ENCODE measurements around the gene DMAP1. TPM values are rescaled to one million over a fixed set of nuclear protein-coding genes. Genes with fewer than 3 reads are reported as not detected.

The DMAP1 gene
- total RNA-seq, 4 donors from 2014 or later, result 43.9 to 68.8 (median 48.3) TPM

- WGBS, 2 donors, result 82 to 91% methylated on average over 4 of the region's 4 CpGs
- TF ChIP-seq POLR2A (IDR thresholded peaks at IDR 0.05), result no peak
- no peak for TF ChIP-seq CTCF (IDR thresholded peaks at IDR 0.05)
- intact Hi-C loops (cut with DNase I), result no loop called here
- H3K9me3 ChIP-seq, result no peaks in the 10 kb centered on the region
- H3K36me3 ChIP-seq, result no peaks in the 10 kb centered on the region
- H3K27ac ChIP-seq, result no peak overlapping the region
- DNase-seq, result no peak
- H3K27me3 ChIP-seq, result no peaks in the 10 kb centered on the region
- no peak overlapping the region for H3K4me3 ChIP-seq (replicated peaks in 1 of 3)
- H3K4me1 ChIP-seq, result no peaks in the 10 kb centered on the region
These were observed 47.5 kb downstream of the DMAP1 start for GRCh38 chr1:44260792-44261170.

GRCh38 chr1:44261171-44261817 is 48.0 kb downstream of the DMAP1 start:
- H3K4me3 ChIP-seq (replicated peaks in 1 of 3), result no peak overlapping the region
- H3K27ac ChIP-seq, result no peak overlapping the region
- H3K27me3 ChIP-seq, result no peaks in the 10 kb centered on the region
- H3K9me3 ChIP-seq, result no peaks in the 10 kb centered on the region
- no peaks in the 10 kb centered on the region for H3K36me3 ChIP-seq
- TF ChIP-seq CTCF (IDR thresholded peaks at IDR 0.05), result no peak
- no peak for TF ChIP-seq POLR2A (IDR thresholded peaks at IDR 0.05)
- WGBS, 2 donors, result 92 to 94% methylated on average over 27 of the region's 27 CpGs
- intact Hi-C loops (cut with DNase I), result no loop called here
- H3K4me1 ChIP-seq, result no peaks in the 10 kb centered on the region
- no peak for DNase-seq

- 87 to 88% methylated on average over 5 of the region's 5 CpGs for WGBS, 2 donors
- Histone ChIP-seq H3K27me3 (no peaks in the 10 kb centered on the region), H3K4me1 (no peaks in the 10 kb centered on the region), H3K9me3 (no peaks in the 10 kb centered on the region), H3K36me3 (no peaks in the 10 kb centered on the region), H3K27ac (no peak overlapping the region), H3K4me3 (replicated peaks in 1 of 3) (no peak overlapping the region)
- intact Hi-C loops (cut with DNase I), result no loop called here
- TF ChIP-seq CTCF (IDR thresholded peaks at IDR 0.05) (no peak), POLR2A (IDR thresholded peaks at IDR 0.05) (no peak)
- no peak for DNase-seq
These were observed 48.7 kb downstream of the DMAP1 start for GRCh38 chr1:44261962-44262361.

GRCh38 chr1:44262414-44262813 is 49.1 kb downstream of the DMAP1 start:
- no peak for DNase-seq
- Histone ChIP-seq H3K4me3 (replicated peaks in 1 of 3) (no peak overlapping the region), H3K36me3 (no peaks in the 10 kb centered on the region), H3K27me3 (no peaks in the 10 kb centered on the region), H3K9me3 (no peaks in the 10 kb centered on the region), H3K4me1 (no peaks in the 10 kb centered on the region), H3K27ac (no peak overlapping the region)
- intact Hi-C loops (cut with DNase I), result no loop called here
- WGBS, 2 donors, result 96 to 98% methylated on average over 6 of the region's 6 CpGs
- TF ChIP-seq CTCF (IDR thresholded peaks at IDR 0.05), result no peak
- TF ChIP-seq POLR2A (IDR thresholded peaks at IDR 0.05), result no peak

- no peaks in the 10 kb centered on the region for H3K27me3 ChIP-seq
- H3K4me3 ChIP-seq (replicated peaks in 1 of 3), result no peak overlapping the region
- no peaks in the 10 kb centered on the region for H3K4me1 ChIP-seq
- WGBS, 2 donors, result 95 to 96% methylated on average over 4 of the region's 4 CpGs
- DNase-seq, result no peak
- H3K36me3 ChIP-seq, result no peaks in the 10 kb centered on the region
- H3K27ac ChIP-seq, result no peak overlapping the region
- no peaks in the 10 kb centered on the region for H3K9me3 ChIP-seq
- TF ChIP-seq CTCF (IDR thresholded peaks at IDR 0.05) (no peak), POLR2A (IDR thresholded peaks at IDR 0.05) (no peak)
- intact Hi-C loops (cut with DNase I), result no loop called here
These were observed 49.7 kb downstream of the DMAP1 start for GRCh38 chr1:44262816-44263567.
